Middle frontal gyrus (tissue), 1 donor: ENCODE measurements around the gene PDE11A.
"Not testable (repeated sequence)": the region's sequence is repeated elsewhere in the genome, so short reads cannot be mapped to it uniquely, and the experiment has no call there.

Source experiments
- DNase-seq: peaks from one replicate; pipeline ENCODE4 v3.0.0-alpha.2; 2015; ENCODE audit warnings: low spot score; ENCODE audit errors: extremely low spot score

Gene PDE11A

GRCh38 chr2:177883177-177883576, 189.4 kb downstream of the PDE11A start:
- no peak for DNase-seq

- no peak for DNase-seq
Observed at GRCh38 chr2:177882501-177882900, 190.1 kb downstream of the PDE11A start.

- DNase-seq: no peak
Observed at GRCh38 chr2:177881921-177882320, 190.7 kb downstream of the PDE11A start.

- DNase-seq: no peak
Observed at GRCh38 chr2:177881008-177881747, 191.4 kb downstream of the PDE11A start.

GRCh38 chr2:177880285-177880684, 192.3 kb downstream of the PDE11A start:
- DNase-seq: no peak

- DNase-seq: no peak
Observed at GRCh38 chr2:177876950-177877349, 195.6 kb downstream of the PDE11A start.

GRCh38 chr2:177874686-177875085, 197.9 kb downstream of the PDE11A start:
- DNase-seq: no peak

- no peak for DNase-seq
Observed at GRCh38 chr2:177873915-177874314, 198.7 kb downstream of the PDE11A start.

GRCh38 chr2:177872286-177872685, 200.3 kb downstream of the PDE11A start:
- no peak for DNase-seq

GRCh38 chr2:177869912-177870311, 202.7 kb downstream of the PDE11A start:
- DNase-seq: no peak

GRCh38 chr2:177869209-177869608, 203.4 kb downstream of the PDE11A start:
- no peak for DNase-seq

GRCh38 chr2:177868806-177869205, 203.8 kb downstream of the PDE11A start:
- no peak for DNase-seq

GRCh38 chr2:177857538-177857937, 215.0 kb downstream of the PDE11A start:
- DNase-seq: no peak

- no peak for DNase-seq
Observed at GRCh38 chr2:177852389-177852788, 220.2 kb downstream of the PDE11A start.

GRCh38 chr2:177843188-177843587, 229.4 kb downstream of the PDE11A start:
- no peak for DNase-seq

- DNase-seq: no peak
Observed at GRCh38 chr2:177842243-177842642, 230.3 kb downstream of the PDE11A start.

GRCh38 chr2:177835418-177836204, 237.0 kb downstream of the PDE11A start:
- DNase-seq: not testable (repeated sequence)

GRCh38 chr2:177832611-177833433, 239.8 kb downstream of the PDE11A start:
- DNase-seq: no peak

- DNase-seq: no peak
Observed at GRCh38 chr2:177830881-177831386, 241.6 kb downstream of the PDE11A start.

GRCh38 chr2:177828557-177828956, 244.0 kb downstream of the PDE11A start:
- DNase-seq: no peak

- no peak for DNase-seq
Observed at GRCh38 chr2:177826897-177827296, 245.7 kb downstream of the PDE11A start.

- DNase-seq: no peak
Observed at GRCh38 chr2:177822941-177823340, 249.6 kb downstream of the PDE11A start.
